Spleen (tissue), 7 donors: ENCODE measurements around the gene TNFSF15.

Source experiments
- CTCF ChIP-seq, 11 experiments: fragments of 200-600 bp in 7 of 11; fragments of 450-650 bp in 4 of 11; sonication (generic) in 4 of 11; IDR thresholded peaks in 8 of 11; conservative IDR thresholded peaks in 3 of 11; 1 replicate in 7 of 11; 2 replicates in 4 of 11; pipeline versions ENCODE4 v1.4.0 to v1.8.0; 2016 to 2021; ENCODE audit warnings: antibody characterized with exemption in 11 of 11, inconsistent platforms in 4 of 11, mild to moderate bottlenecking in 1 of 11
- POLR2AphosphoS5 ChIP-seq, 3 donors: sonication (generic); formaldehyde crosslinking; IDR thresholded peaks; one replicate each; pipeline ENCODE4 v1.5.1; 2017; ENCODE audit warnings: antibody characterized with exemption in 3 of 3
- donor health status: DM: no; HTN: no; CAD: no; lungs with moderate emphysema.
- donor health status: DM: no; HTN: no; CAD: no.
- donor health status: DM: no; HTN: no; CAD: no.

- TF ChIP-seq CTCF (IDR thresholded peaks at IDR 0.05 in 8 of 11, conservative IDR thresholded peaks at IDR 0.05 in 3 of 11) = no peak
- TF ChIP-seq POLR2AphosphoS5 (IDR thresholded peaks at IDR 0.05) = no peak
Measured at GRCh38 chr9:114811966-114812636, 6.3 kb upstream of the TNFSF15 start.
